Measurements from ENCODE around the gene GDPD1. TPM values are rescaled to one million over a fixed set of nuclear protein-coding genes. Genes with fewer than 3 reads are reported as not detected.

Gene GDPD1
- total RNA-seq = under 1 TPM in 3 of 4 donors, not detected in 1; 0.29 to 0.95 (median 0.29) TPM

- Histone ChIP-seq H3K27me3 (no peaks in the 10 kb centered on the region), H3K27ac (peak within 1 kb of the TSS; percentile 75 to 90 (median 88)), H3K36me3 (no peaks in the 10 kb centered on the region), H3K4me1 (peaks cover 4 to 5% of the 10 kb centered on the region in 2 donors), H3K4me3 (peak within 1 kb of the TSS; percentile 76 to 100 (median 96)), H3K9me3 (no peaks in the 10 kb centered on the region)
- intact Hi-C loops (cut with DNase I; ENCODE audit: low total_unique reads) = loop anchor here (1.0 to 5.0 kb wide), 4 partner anchors 11 to 217 kb away; partner anchors contain the start of genes PRR11, SKA2 and YPEL2
- ATAC-seq (peak; percentile 93 to 97), DNase-seq (peak; percentile 90 to 93)
- in situ Hi-C loops (cut with MboI; ENCODE audit: low sequenced_read_pairs in 4 of 4) = no loop called here
- TF ChIP-seq, protein P1, sequence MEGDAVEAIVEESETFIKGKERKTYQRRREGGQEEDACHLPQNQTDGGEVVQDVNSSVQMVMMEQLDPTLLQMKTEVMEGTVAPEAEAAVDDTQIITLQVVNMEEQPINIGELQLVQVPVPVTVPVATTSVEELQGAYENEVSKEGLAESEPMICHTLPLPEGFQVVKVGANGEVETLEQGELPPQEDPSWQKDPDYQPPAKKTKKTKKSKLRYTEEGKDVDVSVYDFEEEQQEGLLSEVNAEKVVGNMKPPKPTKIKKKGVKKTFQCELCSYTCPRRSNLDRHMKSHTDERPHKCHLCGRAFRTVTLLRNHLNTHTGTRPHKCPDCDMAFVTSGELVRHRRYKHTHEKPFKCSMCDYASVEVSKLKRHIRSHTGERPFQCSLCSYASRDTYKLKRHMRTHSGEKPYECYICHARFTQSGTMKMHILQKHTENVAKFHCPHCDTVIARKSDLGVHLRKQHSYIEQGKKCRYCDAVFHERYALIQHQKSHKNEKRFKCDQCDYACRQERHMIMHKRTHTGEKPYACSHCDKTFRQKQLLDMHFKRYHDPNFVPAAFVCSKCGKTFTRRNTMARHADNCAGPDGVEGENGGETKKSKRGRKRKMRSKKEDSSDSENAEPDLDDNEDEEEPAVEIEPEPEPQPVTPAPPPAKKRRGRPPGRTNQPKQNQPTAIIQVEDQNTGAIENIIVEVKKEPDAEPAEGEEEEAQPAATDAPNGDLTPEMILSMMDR (IDR thresholded peaks at IDR 0.05 in 4 of 5, conservative IDR thresholded peaks at IDR 0.05 in 1 of 5) = peak; percentile 63 to 82 (median 74)
- no peak for TF ChIP-seq POLR2A (IDR thresholded peaks at IDR 0.05)
These were observed at the start of gene GDPD1 for GRCh38 chr17:59220328-59221158. TSS of gene GDPD1 (plus strand) at chr17:59220511. CDS start at chr17:59220610, 99 bp downstream.

- intact Hi-C loops (cut with DNase I; ENCODE audit: low total_unique reads) (no loop called here), in situ Hi-C loops (cut with MboI; ENCODE audit: low sequenced_read_pairs in 4 of 4) (no loop called here)
- no peak for ATAC-seq
- Histone ChIP-seq H3K4me3 (no peak overlapping the region), H3K4me1 (no peaks in the 10 kb centered on the region), H3K9me3 (no peaks in the 10 kb centered on the region), H3K36me3 (no peaks in the 10 kb centered on the region), H3K27ac (no peak overlapping the region), H3K27me3 (no peaks in the 10 kb centered on the region)
- no peak for DNase-seq
- TF ChIP-seq POLR2A (IDR thresholded peaks at IDR 0.05) = no peak
- TF ChIP-seq, protein P1 (IDR thresholded peaks at IDR 0.05 in 4 of 5, conservative IDR thresholded peaks at IDR 0.05 in 1 of 5) = no peak
These were observed 47.8 kb upstream of the GDPD1 start for GRCh38 chr17:59172436-59173004.

GRCh38 chr17:59174671-59175070, 45.6 kb upstream of the GDPD1 start:
- intact Hi-C loops (cut with DNase I; ENCODE audit: low total_unique reads) (no loop called here), in situ Hi-C loops (cut with MboI; ENCODE audit: low sequenced_read_pairs in 4 of 4) (no loop called here)
- Histone ChIP-seq H3K27ac (no peak overlapping the region), H3K27me3 (no peaks in the 10 kb centered on the region), H3K4me1 (no peaks in the 10 kb centered on the region), H3K9me3 (no peaks in the 10 kb centered on the region), H3K36me3 (no peaks in the 10 kb centered on the region), H3K4me3 (no peak overlapping the region)
- ATAC-seq = no peak
- TF ChIP-seq POLR2A (IDR thresholded peaks at IDR 0.05) = no peak
- TF ChIP-seq, protein P1 (IDR thresholded peaks at IDR 0.05 in 4 of 5, conservative IDR thresholded peaks at IDR 0.05 in 1 of 5) = no peak
- no peak for DNase-seq

GRCh38 chr17:59175076-59175475, 45.2 kb upstream of the GDPD1 start:
- no peaks in the 10 kb centered on the region for H3K36me3 ChIP-seq
- no peaks in the 10 kb centered on the region for H3K27me3 ChIP-seq
- ATAC-seq (no peak), DNase-seq (no peak)
- no peak overlapping the region for H3K4me3 ChIP-seq
- TF ChIP-seq, protein P1 (IDR thresholded peaks at IDR 0.05 in 4 of 5, conservative IDR thresholded peaks at IDR 0.05 in 1 of 5) = no peak
- no peak for TF ChIP-seq POLR2A (IDR thresholded peaks at IDR 0.05)
- intact Hi-C loops (cut with DNase I; ENCODE audit: low total_unique reads) (no loop called here), in situ Hi-C loops (cut with MboI; ENCODE audit: low sequenced_read_pairs in 4 of 4) (no loop called here)
- H3K27ac ChIP-seq = no peak overlapping the region
- no peaks in the 10 kb centered on the region for H3K9me3 ChIP-seq
- H3K4me1 ChIP-seq = no peaks in the 10 kb centered on the region

All from gastrocnemius medialis (tissue), 4 donors.